Mesenchymal stem cell (in vitro differentiated cells and primary cell): ENCODE results near the gene POP7.

ENCODE experiments used
- DNase-seq: peaks from one replicate; pipeline ENCODE4 v3.0.0-alpha.2; 2013
- H2AFZ ChIP-seq: one replicate; pipeline ENCODE4 v1.6.1; 2013; ENCODE audit warnings: low read depth, mild to moderate bottlenecking, control low read depth, inconsistent platforms, low read length, moderate library complexity
- H2AK5ac ChIP-seq: 2 replicates; pipeline ENCODE4 v1.6.1; 2013; ENCODE audit warnings: low read length, moderate library complexity, mild to moderate bottlenecking, inconsistent platforms; ENCODE audit not compliant: severe bottlenecking
- H2BK120ac ChIP-seq: one replicate; pipeline ENCODE4 v1.6.1; 2013; ENCODE audit warnings: low read depth, mild to moderate bottlenecking, inconsistent platforms, low read length, moderate library complexity
- H2BK12ac ChIP-seq, 2 experiments: one replicate each; pipeline ENCODE4 v1.6.1; 2013; ENCODE audit warnings: inconsistent platforms in 2 of 2, low read length in 2 of 2, mild to moderate bottlenecking in 2 of 2, moderate library complexity in 2 of 2, control low read depth in 1 of 2
- H2BK15ac ChIP-seq: one replicate; pipeline ENCODE4 v1.6.1; 2013; ENCODE audit warnings: mild to moderate bottlenecking, low read depth, inconsistent platforms; ENCODE audit not compliant: poor library complexity, severe bottlenecking
- H2BK5ac ChIP-seq: 2 replicates; pipeline ENCODE4 v1.6.1; 2013; ENCODE audit warnings: low read depth, mild to moderate bottlenecking, low read length, control low read depth, inconsistent platforms; ENCODE audit not compliant: poor library complexity, severe bottlenecking
- H3K14ac ChIP-seq, 2 experiments: one replicate each; pipeline ENCODE4 v1.6.1; 2013; ENCODE audit warnings: inconsistent platforms in 2 of 2, low read length in 2 of 2, control low read depth in 1 of 2, mild to moderate bottlenecking in 1 of 2, moderate library complexity in 1 of 2
- H3K18ac ChIP-seq, 2 experiments: one replicate each; pipeline ENCODE4 v1.6.1; 2013; ENCODE audit warnings: inconsistent platforms in 2 of 2, low read length in 2 of 2, control low read depth in 1 of 2, low read depth in 1 of 2, mild to moderate bottlenecking in 1 of 2
- H3K23ac ChIP-seq, 2 experiments: one replicate each; pipeline ENCODE4 v1.6.1; 2013; ENCODE audit warnings: inconsistent platforms in 2 of 2, low read length in 2 of 2, mild to moderate bottlenecking in 2 of 2, moderate library complexity in 2 of 2, control low read depth in 1 of 2
- H3K27ac ChIP-seq: 2 replicates; pipeline ENCODE4 v1.5.1; 2013; ENCODE audit warnings: mild to moderate bottlenecking, moderate library complexity, low read length, control low read depth, inconsistent platforms; ENCODE audit not compliant: poor library complexity, severe bottlenecking
- H3K27me3 ChIP-seq, 2 experiments: 2 replicates each; pipeline versions ENCODE4 v1.6.1 to v1.7.0; 2013; ENCODE audit warnings: low read length in 2 of 2, mild to moderate bottlenecking in 2 of 2, moderate library complexity in 2 of 2, control low read depth in 1 of 2, inconsistent platforms in 1 of 2; ENCODE audit not compliant: control insufficient read depth in 1 of 2, insufficient read depth in 1 of 2
- H3K36me3 ChIP-seq, 2 experiments: 2 replicates each; pipeline versions ENCODE4 v1.6.1 to v1.7.0; 2013; ENCODE audit warnings: low read length in 2 of 2, control low read depth in 1 of 2, inconsistent platforms in 1 of 2, low read depth in 1 of 2, mild to moderate bottlenecking in 1 of 2; ENCODE audit not compliant: insufficient read depth in 2 of 2, control insufficient read depth in 1 of 2
- H3K4ac ChIP-seq, 2 experiments: one replicate each; pipeline ENCODE4 v1.6.1; 2013; ENCODE audit warnings: inconsistent platforms in 2 of 2, low read length in 2 of 2, mild to moderate bottlenecking in 2 of 2, moderate library complexity in 2 of 2, control low read depth in 1 of 2, low read depth in 1 of 2
- H3K4me1 ChIP-seq: 2 replicates; pipeline ENCODE4 v1.6.1; 2013; ENCODE audit warnings: low read depth, low read length, control low read depth; ENCODE audit not compliant: control insufficient read depth, insufficient read depth
- H3K4me2 ChIP-seq: 2 replicates; pipeline ENCODE4 v1.6.1; 2013; ENCODE audit warnings: low read length, mild to moderate bottlenecking, inconsistent platforms; ENCODE audit not compliant: poor library complexity, severe bottlenecking
- H3K4me3 ChIP-seq, 2 experiments: 2 replicates each; pipeline versions ENCODE4 v1.5.1 to v1.7.0; 2013; ENCODE audit warnings: low read length in 2 of 2, mild to moderate bottlenecking in 2 of 2, control low read depth in 1 of 2, low read depth in 1 of 2; ENCODE audit not compliant: insufficient read depth in 1 of 2
- H3K79me1 ChIP-seq: replicated peaks from 2 replicates; pipeline ENCODE4 v1.6.1; 2013; ENCODE audit warnings: mild to moderate bottlenecking, control low read depth, low read length, inconsistent platforms; ENCODE audit not compliant: poor library complexity, severe bottlenecking
- H3K9ac ChIP-seq: 2 replicates; pipeline ENCODE4 v1.7.0; 2013; ENCODE audit warnings: mild to moderate bottlenecking, low read length, moderate library complexity
- H3K9me3 ChIP-seq: 2 replicates; pipeline ENCODE4 v1.7.0; 2013; ENCODE audit warnings: mild to moderate bottlenecking, low read length; ENCODE audit not compliant: control insufficient read depth
- H4K8ac ChIP-seq: one replicate; pipeline ENCODE4 v1.6.1; 2013; ENCODE audit warnings: inconsistent platforms, mild to moderate bottlenecking, low read length, moderate library complexity
- H4K91ac ChIP-seq: one replicate; pipeline ENCODE4 v1.6.1; 2013; ENCODE audit warnings: mild to moderate bottlenecking, low read length, inconsistent platforms
- WGBS: methylation state at CpG from one replicate; pipeline ENCODE4 v1.1.7; 2013; ENCODE audit warnings: mixed read lengths; 5-methylcytosine and 5-hydroxymethylcytosine counted together

The POP7 gene

GRCh38 chr7:100692578-100692961 is 13.4 kb upstream of the POP7 start:
- Histone ChIP-seq H2AK5ac (no peak overlapping the region), H2AFZ (no peak overlapping the region), H3K18ac (no peak overlapping the region), H2BK12ac (no peak overlapping the region), H3K4ac (no peak overlapping the region), H3K9ac (peak overlapping the region; percentile 91), H3K9me3 (no peaks in the 10 kb centered on the region), H3K27me3 (no peaks in the 10 kb centered on the region), H3K79me1 (peaks cover 28% of the 10 kb centered on the region), H2BK5ac (no peak overlapping the region), H3K36me3 (peaks cover 16 to 27% of the 10 kb centered on the region in 2 experiments), H3K27ac (no peak overlapping the region), H2BK15ac (no peak overlapping the region), H4K91ac (no peak overlapping the region), H3K4me1 (peaks cover 28% of the 10 kb centered on the region), H3K4me2 (peak overlapping the region; percentile 85), H3K23ac (no peak overlapping the region), H3K4me3 (peak overlapping the region in 1 of 2 experiments; percentile 95), H3K14ac (no peak overlapping the region), H2BK120ac (no peak overlapping the region), H4K8ac (no peak overlapping the region)
- 61% methylated on average over 6 of the region's 6 CpGs for WGBS
- no peak for DNase-seq

DNA sequence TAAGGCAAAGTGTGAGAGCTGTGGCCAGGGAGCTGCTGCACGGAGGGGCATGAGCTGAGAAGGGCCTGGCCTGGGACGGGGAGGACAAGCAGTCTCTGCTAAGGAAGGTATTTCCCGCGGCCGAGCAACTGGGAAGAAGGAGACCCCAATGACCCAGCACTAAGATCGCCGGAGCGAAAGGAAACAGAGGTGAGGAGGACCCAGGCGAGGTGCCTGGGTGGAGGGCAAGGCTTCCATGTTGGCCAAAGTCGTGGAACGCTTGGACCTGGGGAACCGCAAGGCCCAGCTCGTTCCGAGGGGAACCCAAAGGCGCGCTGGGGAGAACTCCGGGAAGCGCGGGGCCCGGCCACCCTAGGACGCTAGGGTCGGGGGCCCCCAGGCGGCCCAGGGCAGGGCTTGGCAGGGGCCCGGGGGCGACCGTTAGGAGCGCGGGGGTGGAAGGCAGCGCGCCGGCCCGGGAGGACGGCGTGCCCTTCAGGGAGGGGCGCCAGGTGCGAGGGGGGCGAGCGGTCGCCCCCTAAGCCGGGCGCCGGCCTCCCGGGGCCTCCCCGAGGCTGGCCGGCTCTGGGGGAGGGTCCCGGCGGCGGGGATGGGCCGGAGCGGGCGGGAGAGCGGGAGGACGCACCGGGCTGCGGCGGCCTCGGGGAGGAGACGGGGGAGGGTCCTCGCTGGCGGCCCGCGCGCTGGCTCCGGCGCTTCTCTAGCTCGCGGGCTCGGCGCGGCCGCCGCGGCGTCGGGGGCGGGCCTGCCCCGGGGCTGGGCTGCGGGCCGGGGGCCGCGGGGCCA is 12.4 kb upstream of the POP7 start:
- peak overlapping the region; percentile 92 for H2BK15ac ChIP-seq
- H2AFZ ChIP-seq: no peak overlapping the region
- no peak overlapping the region for H2BK5ac ChIP-seq
- H2AK5ac ChIP-seq: no peak overlapping the region
- H3K4me3 ChIP-seq: peak overlapping the region; percentile 89 to 95
- peak overlapping the region; percentile 68 to 72 for H3K14ac ChIP-seq
- peaks cover 20% of the 10 kb centered on the region for H3K79me1 ChIP-seq
- peak overlapping the region; percentile 40 for H4K91ac ChIP-seq
- H3K27me3 ChIP-seq: no peaks in the 10 kb centered on the region
- H2BK12ac ChIP-seq: peak overlapping the region in 1 of 2 experiments; percentile 52
- peak overlapping the region in 1 of 2 experiments; percentile 35 for H3K23ac ChIP-seq
- peak overlapping the region; percentile 91 for H3K9ac ChIP-seq
- no peak overlapping the region for H3K27ac ChIP-seq
- peaks cover 9 to 18% of the 10 kb centered on the region in 2 experiments for H3K36me3 ChIP-seq
- H3K4me2 ChIP-seq: peak overlapping the region; percentile 85
- no peaks in the 10 kb centered on the region for H3K9me3 ChIP-seq
- no peak for DNase-seq
- H2BK120ac ChIP-seq: peak overlapping the region; percentile 84
- H3K18ac ChIP-seq: peak overlapping the region; percentile 87 to 92
- 2% methylated on average over 52 of the region's 81 CpGs for WGBS
- peak overlapping the region in 1 of 2 experiments; percentile 98 for H3K4ac ChIP-seq
- H3K4me1 ChIP-seq: peaks cover 23% of the 10 kb centered on the region
- H4K8ac ChIP-seq: no peak overlapping the region

GRCh38 chr7:100694098-100694745 is 11.7 kb upstream of the POP7 start, which contains the start of gene GIGYF1:
Gene GIGYF1 (minus strand): TSS chr7:100694250. CDS start chr7:100688238, 6,012 bp downstream.
- Histone ChIP-seq H3K36me3 (peaks cover 2 to 12% of the 10 kb centered on the region in 2 experiments), H3K27me3 (peaks cover 3 to 5% of the 10 kb centered on the region in 2 experiments), H3K27ac (no peak within 1 kb of the TSS), H3K9ac (peak within 1 kb of the TSS; percentile 91), H3K4me3 (peak within 1 kb of the TSS; percentile 89 to 95), H2BK5ac (no peak within 1 kb of the TSS), H2BK120ac (peak within 1 kb of the TSS; percentile 89), H2BK15ac (peak within 1 kb of the TSS; percentile 92), H3K4ac (peak within 1 kb of the TSS in 1 of 2 experiments; percentile 98), H2AFZ (no peak within 1 kb of the TSS), H3K18ac (peak within 1 kb of the TSS; percentile 87 to 92), H3K9me3 (no peaks in the 10 kb centered on the region), H2BK12ac (peak within 1 kb of the TSS in 1 of 2 experiments; percentile 52), H3K79me1 (peaks cover 15% of the 10 kb centered on the region), H3K14ac (peak within 1 kb of the TSS; percentile 68 to 72), H3K23ac (peak within 1 kb of the TSS in 1 of 2 experiments; percentile 35), H3K4me2 (peak within 1 kb of the TSS; percentile 85), H4K8ac (peak within 1 kb of the TSS; percentile 71), H4K91ac (peak within 1 kb of the TSS; percentile 82), H3K4me1 (peaks cover 23% of the 10 kb centered on the region), H2AK5ac (no peak within 1 kb of the TSS)
- WGBS: 0% methylated on average over 20 of the region's 102 CpGs
- DNase-seq: peak; percentile 71

GRCh38 chr7:100696123-100696521 is 9.8 kb upstream of the POP7 start:
- peaks cover 3% of the 10 kb centered on the region for H3K79me1 ChIP-seq
- no peak overlapping the region for H3K23ac ChIP-seq
- H2AK5ac ChIP-seq: no peak overlapping the region
- no peak overlapping the region for H2AFZ ChIP-seq
- no peaks in the 10 kb centered on the region for H3K9me3 ChIP-seq
- no peak overlapping the region for H3K4me2 ChIP-seq
- H4K8ac ChIP-seq: no peak overlapping the region
- H3K4me3 ChIP-seq: no peak overlapping the region
- H3K27me3 ChIP-seq: peaks cover 10 to 16% of the 10 kb centered on the region in 2 experiments
- no peak for DNase-seq
- 83% methylated on average over 4 of the region's 6 CpGs for WGBS
- no peak overlapping the region for H3K27ac ChIP-seq
- peaks cover 15% of the 10 kb centered on the region for H3K4me1 ChIP-seq
- H2BK120ac ChIP-seq: no peak overlapping the region
- H4K91ac ChIP-seq: no peak overlapping the region
- H3K9ac ChIP-seq: no peak overlapping the region
- no peak overlapping the region for H3K18ac ChIP-seq
- H3K36me3 ChIP-seq: peaks cover 0 to 1% of the 10 kb centered on the region in 2 experiments
- H2BK5ac ChIP-seq: no peak overlapping the region
- no peak overlapping the region for H2BK12ac ChIP-seq
- no peak overlapping the region for H2BK15ac ChIP-seq
- no peak overlapping the region for H3K14ac ChIP-seq
- no peak overlapping the region for H3K4ac ChIP-seq
